NB4 (cell line): Measurements from ENCODE around the gene TAAR1.

ENCODE experiments used
- DNase-seq: peaks from one replicate; pipeline ENCODE4 v3.0.0; 2010; ENCODE audit warnings: low read depth
- H3K4me3 ChIP-seq: one replicate; pipeline ENCODE4 v1.5.1; 2011; ENCODE audit warnings: mild to moderate bottlenecking, low read depth, low read length, moderate library complexity
- CTCF ChIP-seq: IDR thresholded peaks from one replicate; pipeline ENCODE4 v1.5.1; 2012; ENCODE audit warnings: low read depth, low read length
- MAX ChIP-seq: IDR thresholded peaks from 2 replicates; pipeline ENCODE4 v1.6.1; 2011; ENCODE audit warnings: low read depth, low read length
- MYC ChIP-seq: IDR thresholded peaks from 2 replicates; pipeline ENCODE4 v1.6.1; 2011; ENCODE audit warnings: low read depth, low read length
- POLR2A ChIP-seq: IDR thresholded peaks from 2 replicates; pipeline ENCODE4 v1.6.1; 2011; ENCODE audit warnings: mild to moderate bottlenecking; ENCODE audit not compliant: insufficient read length; ENCODE audit errors: extremely low read depth

Gene TAAR1

DNA sequence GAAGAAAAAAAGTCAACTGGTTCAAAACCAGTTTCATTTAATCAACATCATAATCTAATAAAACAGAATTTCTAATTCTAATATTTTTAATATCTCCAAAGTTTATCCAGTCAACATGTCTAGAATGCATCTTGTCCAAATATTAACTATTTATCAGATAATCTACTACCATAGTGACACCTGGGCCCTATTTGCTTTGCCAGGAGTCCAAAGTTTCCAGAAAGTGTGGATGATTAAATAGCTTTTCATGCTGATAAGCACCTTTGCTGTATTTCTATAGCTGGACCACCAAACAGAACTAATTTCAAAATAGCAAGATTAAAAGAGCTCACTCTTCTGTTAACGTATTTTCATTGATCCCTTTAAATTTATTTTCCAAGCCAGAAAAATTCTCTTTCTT, 12.3 kb upstream of the TAAR1 start:
- DNase-seq: no peak
- H3K4me3 ChIP-seq: no peak overlapping the region
- TF ChIP-seq CTCF (no peak), MYC (no peak), MAX (no peak), POLR2A (no peak)

GRCh38 chr6:132669690-132670291, 10.8 kb upstream of the TAAR1 start:
- TF ChIP-seq POLR2A (no peak), CTCF (peak; percentile 31)
- no peak overlapping the region for H3K4me3 ChIP-seq
- peak; percentile 49 for DNase-seq

DNA sequence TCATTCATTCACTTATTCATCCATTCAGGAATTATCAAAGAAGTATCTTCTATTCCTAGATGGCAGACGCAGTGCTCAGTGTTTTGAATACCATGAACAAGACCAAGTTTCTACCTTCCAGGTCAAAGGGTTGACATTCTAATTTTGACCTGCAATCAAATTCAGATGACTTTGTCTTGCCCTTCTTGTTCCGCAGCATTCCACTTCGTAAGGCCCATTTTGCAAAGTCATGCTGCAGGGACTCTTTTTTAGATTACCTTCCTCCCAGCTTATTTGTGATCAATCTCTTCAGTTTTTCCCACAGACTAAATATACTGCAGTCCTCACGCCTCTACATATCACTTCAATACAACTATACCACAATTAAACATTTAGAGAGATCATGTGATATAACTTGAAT, 7.1 kb upstream of the TAAR1 start:
- H3K4me3 ChIP-seq: no peak overlapping the region
- no peak for DNase-seq
- TF ChIP-seq MYC (no peak), POLR2A (no peak), MAX (no peak), CTCF (no peak)

GRCh38 chr6:132664309-132665034, 5.5 kb upstream of the TAAR1 start:
- TF ChIP-seq POLR2A: no peak
- no peak for TF ChIP-seq CTCF
- TF ChIP-seq MYC: no peak
- no peak for TF ChIP-seq MAX
- H3K4me3 ChIP-seq: no peak overlapping the region
- DNase-seq: no peak

DNA sequence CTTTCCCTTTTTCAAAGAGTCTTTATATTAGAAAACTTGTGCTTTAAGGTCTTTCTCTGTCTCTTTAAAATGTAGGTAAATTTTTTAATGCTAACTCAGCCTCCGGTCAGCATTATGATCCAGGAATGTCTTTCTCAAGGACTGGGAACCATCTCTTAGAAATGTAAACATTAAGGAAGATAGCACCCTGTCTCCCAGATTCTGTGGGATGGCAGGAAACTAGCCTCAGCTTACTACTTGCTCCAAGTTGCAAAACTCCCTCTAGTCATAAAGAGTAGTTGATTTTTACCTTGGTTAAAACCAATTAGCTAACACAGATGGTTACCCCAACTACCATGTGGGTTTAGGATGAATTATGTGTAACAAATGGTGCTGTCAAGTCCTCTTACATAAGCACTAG, 4.7 kb upstream of the TAAR1 start:
- H3K4me3 ChIP-seq: no peak overlapping the region
- no peak for TF ChIP-seq MAX
- TF ChIP-seq POLR2A: no peak
- TF ChIP-seq MYC: no peak
- TF ChIP-seq CTCF: no peak
- no peak for DNase-seq

- no peak for DNase-seq
- no peak overlapping the region for H3K4me3 ChIP-seq
- TF ChIP-seq MYC (no peak), CTCF (no peak), MAX (no peak), POLR2A (no peak)
Observed at GRCh38 chr6:132661906-132662305, 2.9 kb upstream of the TAAR1 start.
